ENCODE data around the gene EFNA5. TPM values are rescaled to one million over a fixed set of nuclear protein-coding genes. Genes with fewer than 3 reads are reported as not detected.

Gene EFNA5
- total RNA-seq, 1 donor from 2014 or later, result 12.0 TPM

GRCh38 chr5:107422494-107422893 lies 248.2 kb downstream of the EFNA5 start:
- no peaks in the 10 kb centered on the region for H3K4me1 Mint-ChIP-seq (ENCODE audit: low read depth)
- no peaks in the 10 kb centered on the region for H3K9me3 Mint-ChIP-seq (ENCODE audit: low read depth)
- TF ChIP-seq CTCF (IDR thresholded peaks at IDR 0.05; ENCODE audit: unreplicated experiment), result no peak
- H3K4me3 Mint-ChIP-seq (ENCODE audit: low read depth), result no peak overlapping the region
- no peak for DNase-seq (ENCODE audit: low spot score, unreplicated experiment)
- H3K27ac Mint-ChIP-seq, result no peak overlapping the region
- no peaks in the 10 kb centered on the region for H3K36me3 Mint-ChIP-seq (ENCODE audit: insufficient read depth)
- H3K27me3 Mint-ChIP-seq, result no peaks in the 10 kb centered on the region

GRCh38 chr5:107419498-107419897 lies 251.2 kb downstream of the EFNA5 start:
- Mint-ChIP-seq H3K4me3 (ENCODE audit: low read depth) (no peak overlapping the region), H3K9me3 (ENCODE audit: low read depth) (no peaks in the 10 kb centered on the region), H3K27me3 (no peaks in the 10 kb centered on the region), H3K36me3 (ENCODE audit: insufficient read depth) (no peaks in the 10 kb centered on the region), H3K27ac (no peak overlapping the region), H3K4me1 (ENCODE audit: low read depth) (peaks cover 3% of the 10 kb centered on the region)
- TF ChIP-seq CTCF (IDR thresholded peaks at IDR 0.05; ENCODE audit: unreplicated experiment), result no peak
- no peak for DNase-seq (ENCODE audit: low spot score, unreplicated experiment)

GRCh38 chr5:107418902-107419301 lies 251.8 kb downstream of the EFNA5 start:
- no peaks in the 10 kb centered on the region for H3K9me3 Mint-ChIP-seq (ENCODE audit: low read depth)

GRCh38 chr5:107418071-107418470 lies 252.7 kb downstream of the EFNA5 start:
- Mint-ChIP-seq H3K27ac (no peak overlapping the region), H3K4me1 (ENCODE audit: low read depth) (peaks cover 5% of the 10 kb centered on the region), H3K27me3 (no peaks in the 10 kb centered on the region), H3K9me3 (ENCODE audit: low read depth) (no peaks in the 10 kb centered on the region), H3K4me3 (ENCODE audit: low read depth) (no peak overlapping the region), H3K36me3 (ENCODE audit: insufficient read depth) (no peaks in the 10 kb centered on the region)
- no peak for TF ChIP-seq CTCF (IDR thresholded peaks at IDR 0.05; ENCODE audit: unreplicated experiment)
- no peak for DNase-seq (ENCODE audit: low spot score, unreplicated experiment)

More at GRCh38 chr5:107418902-107419301, 251.8 kb downstream of the EFNA5 start:
- Mint-ChIP-seq H3K4me3 (ENCODE audit: low read depth) (no peak overlapping the region), H3K27me3 (no peaks in the 10 kb centered on the region), H3K36me3 (ENCODE audit: insufficient read depth) (no peaks in the 10 kb centered on the region), H3K4me1 (ENCODE audit: low read depth) (peaks cover 5% of the 10 kb centered on the region), H3K27ac (no peak overlapping the region)
- TF ChIP-seq CTCF (IDR thresholded peaks at IDR 0.05; ENCODE audit: unreplicated experiment), result no peak
- DNase-seq (ENCODE audit: low spot score, unreplicated experiment), result no peak

- H3K36me3 Mint-ChIP-seq (ENCODE audit: insufficient read depth), result no peaks in the 10 kb centered on the region
- no peaks in the 10 kb centered on the region for H3K27me3 Mint-ChIP-seq
- H3K27ac Mint-ChIP-seq, result no peak overlapping the region
- H3K9me3 Mint-ChIP-seq (ENCODE audit: low read depth), result no peaks in the 10 kb centered on the region
- TF ChIP-seq CTCF (IDR thresholded peaks at IDR 0.05; ENCODE audit: unreplicated experiment), result no peak
- no peak overlapping the region for H3K4me3 Mint-ChIP-seq (ENCODE audit: low read depth)
- no peak for DNase-seq (ENCODE audit: low spot score, unreplicated experiment)
- peaks cover 5% of the 10 kb centered on the region for H3K4me1 Mint-ChIP-seq (ENCODE audit: low read depth)
These were observed 255.0 kb downstream of the EFNA5 start for GRCh38 chr5:107415762-107416161.

Measured in progenitor cell of endocrine pancreas (in vitro differentiated cells).